T1000 (cell line): Measurements from ENCODE around the gene PRSS33.

Experiments
- DNase-seq: peaks from one replicate; lab custom pipeline; 2025; ENCODE audit warnings: mixed read lengths; lab: John Stamatoyannopoulos, UW

Gene PRSS33

DNA sequence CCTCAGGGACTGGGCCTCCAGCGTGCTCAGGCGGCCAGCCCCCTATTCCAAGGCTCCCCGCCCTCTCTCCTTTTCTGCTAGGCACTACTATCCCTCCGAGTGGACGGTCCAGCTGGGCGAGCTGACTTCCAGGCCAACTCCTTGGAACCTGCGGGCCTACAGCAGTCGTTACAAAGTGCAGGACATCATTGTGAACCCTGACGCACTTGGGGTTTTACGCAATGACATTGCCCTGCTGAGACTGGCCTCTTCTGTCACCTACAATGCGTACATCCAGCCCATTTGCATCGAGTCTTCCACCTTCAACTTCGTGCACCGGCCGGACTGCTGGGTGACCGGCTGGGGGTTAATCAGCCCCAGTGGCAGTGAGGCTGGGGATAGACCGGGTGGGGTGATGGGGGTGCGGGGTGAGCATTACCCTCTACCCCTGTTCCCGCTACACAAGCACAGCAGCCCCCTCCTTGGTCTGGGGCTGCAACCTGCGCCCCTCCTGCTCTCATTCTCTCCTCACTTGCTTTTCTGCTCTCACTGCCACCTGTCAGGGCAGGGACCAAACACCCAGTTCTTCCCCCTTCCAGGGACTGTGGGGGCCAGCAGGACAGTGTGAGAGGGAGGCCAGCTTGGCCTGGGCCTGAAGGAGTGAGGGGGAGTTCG is 12.0 kb upstream of the PRSS33 start:
- DNase-seq = no peak

DNA sequence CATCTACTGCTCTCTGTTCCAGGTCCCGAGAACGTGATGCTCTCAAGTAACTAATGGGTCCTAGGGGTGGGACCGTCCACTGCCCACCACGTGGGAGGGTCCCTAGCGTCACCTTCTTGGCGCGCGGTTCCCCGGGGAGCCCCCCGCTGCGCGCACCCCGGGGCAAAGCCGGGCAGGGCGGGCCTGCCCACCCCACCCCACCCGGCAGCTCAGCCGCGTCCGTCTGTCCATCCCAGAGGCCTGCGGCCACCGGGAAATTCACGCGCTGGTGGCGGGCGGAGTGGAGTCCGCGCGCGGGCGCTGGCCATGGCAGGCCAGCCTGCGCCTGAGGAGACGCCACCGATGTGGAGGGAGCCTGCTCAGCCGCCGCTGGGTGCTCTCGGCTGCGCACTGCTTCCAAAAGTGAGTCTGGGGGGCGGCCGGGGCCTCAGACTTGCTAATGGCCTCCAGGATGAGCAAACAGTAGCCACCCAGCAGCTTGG is 11.4 kb upstream of the PRSS33 start:
- DNase-seq = no peak

DNA sequence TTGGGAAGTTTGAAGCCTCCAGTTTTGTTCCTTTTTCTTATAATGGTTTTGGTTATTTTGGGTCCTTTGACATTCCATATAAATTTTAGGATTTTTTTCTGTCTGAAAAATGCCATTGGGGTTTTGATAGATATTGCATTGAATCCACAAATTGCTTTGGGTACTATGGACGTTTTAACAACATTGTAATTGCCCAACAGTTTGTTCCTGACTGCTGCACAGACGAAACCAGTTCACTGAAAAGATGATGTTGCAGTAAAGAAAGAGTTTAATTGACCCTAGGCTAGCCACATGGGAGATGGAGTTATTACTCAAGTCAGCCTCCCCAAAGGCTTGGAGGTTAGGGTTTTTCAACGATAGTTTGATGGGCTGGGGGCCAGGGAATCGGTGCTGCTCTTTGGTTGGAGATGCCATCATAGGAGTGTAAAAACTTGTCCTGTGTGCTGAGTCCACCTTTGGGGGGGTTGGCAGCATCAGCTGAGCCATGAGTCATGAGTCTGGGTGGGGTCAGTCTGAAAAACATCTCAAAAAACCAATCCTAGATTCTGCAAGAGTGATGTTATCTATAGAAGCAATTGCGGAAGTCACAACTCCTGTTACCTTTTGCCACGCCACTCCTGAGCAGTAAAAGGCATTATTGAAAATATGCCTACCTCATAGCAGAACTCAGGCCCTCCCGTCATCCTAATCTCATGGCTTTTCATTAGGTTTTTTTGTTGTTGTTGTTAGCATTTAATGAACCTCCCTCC is 8.2 kb upstream of the PRSS33 start:
- DNase-seq = no peak

DNA sequence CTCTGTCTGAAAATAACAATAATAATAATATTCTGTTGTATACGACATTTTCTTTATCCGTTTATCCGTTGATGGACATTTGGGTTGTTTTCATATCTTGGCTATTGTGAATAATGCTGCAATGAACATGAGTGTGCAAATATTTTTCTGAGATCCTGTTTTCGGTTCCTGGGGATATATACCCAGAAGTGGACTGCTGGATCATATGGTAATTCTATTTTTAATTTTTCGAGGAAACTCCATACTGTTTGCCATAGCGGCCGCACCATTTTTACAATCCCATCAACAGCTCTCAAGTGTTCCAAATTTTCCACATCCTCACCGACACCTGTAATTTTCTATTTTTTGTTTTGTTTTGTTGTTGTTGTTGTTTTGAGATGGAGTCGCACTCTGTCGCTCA is 5.6 kb upstream of the PRSS33 start:
- no peak for DNase-seq

DNA sequence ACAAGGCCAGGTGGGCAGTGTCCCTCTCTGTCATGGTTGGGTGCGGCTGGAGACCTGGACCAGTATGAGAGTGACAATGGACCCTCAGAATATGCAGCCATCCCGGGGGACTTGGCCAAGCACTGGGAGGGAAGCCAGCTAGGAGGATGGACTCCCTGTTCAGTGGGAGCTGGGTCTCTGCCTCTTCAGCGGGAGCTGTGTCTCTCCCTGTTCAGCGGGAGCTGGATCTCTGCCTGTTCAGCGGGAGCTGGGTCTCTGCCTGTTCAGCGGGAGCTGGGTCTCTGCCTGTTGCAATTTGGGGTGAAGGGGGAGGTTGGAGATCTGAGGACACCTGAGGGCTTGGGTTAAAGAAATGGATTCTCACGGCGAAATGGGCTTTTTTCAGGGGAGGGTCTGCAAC is 3.8 kb upstream of the PRSS33 start:
- no peak for DNase-seq

DNA sequence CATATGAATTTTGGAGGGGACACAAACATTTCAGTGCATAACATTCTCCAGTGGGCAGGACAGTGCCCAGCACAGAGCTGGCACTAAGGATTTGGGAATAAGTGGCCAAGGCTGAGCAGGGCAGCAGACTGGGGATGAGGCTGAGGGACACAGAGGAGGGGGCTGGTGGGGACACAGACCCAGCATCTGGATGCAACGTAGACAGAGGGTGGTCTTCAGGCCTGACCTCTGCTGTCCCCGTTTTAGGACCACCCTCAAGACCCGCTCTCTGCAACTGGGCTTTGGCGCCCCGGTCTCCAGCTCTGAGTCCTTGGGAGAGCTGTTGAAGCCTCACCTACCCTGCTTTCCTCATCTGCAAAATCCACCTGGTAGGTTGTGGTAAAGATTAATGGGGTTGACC is 3.3 kb upstream of the PRSS33 start:
- DNase-seq = no peak

DNA sequence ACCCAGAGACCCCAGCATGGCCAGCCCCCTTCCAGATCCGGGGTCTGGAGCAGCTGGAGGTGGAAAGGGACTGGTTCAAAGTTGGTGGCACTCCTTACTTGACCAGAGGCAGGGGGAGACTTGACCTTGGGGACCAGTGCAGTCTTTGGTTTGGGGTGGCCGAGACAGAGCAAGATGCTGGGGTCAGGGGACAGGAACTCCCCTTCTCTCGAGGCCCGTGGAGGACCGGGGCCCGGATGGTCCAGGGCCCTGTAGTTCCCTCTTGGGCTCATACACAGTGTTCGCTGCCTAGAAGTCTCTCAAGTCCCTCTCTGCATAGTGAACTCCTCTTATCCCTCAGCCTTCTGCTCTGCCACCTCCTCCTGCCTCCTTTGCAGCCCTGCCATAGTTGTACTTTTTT is 601 bp upstream of the PRSS33 start:
- no peak for DNase-seq

DNA sequence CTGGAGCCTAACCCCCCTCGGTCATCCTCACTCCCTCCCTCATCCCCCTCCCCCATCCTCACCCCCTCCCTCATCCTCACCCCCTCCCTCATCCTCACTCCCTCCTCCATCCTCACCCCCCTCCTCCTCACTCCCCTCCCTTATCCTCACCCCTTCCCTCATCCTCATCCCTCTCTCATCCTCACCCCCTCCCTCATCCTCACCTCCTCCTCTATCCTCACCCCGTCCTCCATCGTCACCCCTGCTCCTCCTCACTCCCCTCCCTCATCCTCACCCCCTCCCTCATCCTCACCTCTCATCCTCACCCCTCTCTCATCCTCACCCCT is 571 bp downstream of the PRSS33 start:
- DNase-seq = no peak

DNA sequence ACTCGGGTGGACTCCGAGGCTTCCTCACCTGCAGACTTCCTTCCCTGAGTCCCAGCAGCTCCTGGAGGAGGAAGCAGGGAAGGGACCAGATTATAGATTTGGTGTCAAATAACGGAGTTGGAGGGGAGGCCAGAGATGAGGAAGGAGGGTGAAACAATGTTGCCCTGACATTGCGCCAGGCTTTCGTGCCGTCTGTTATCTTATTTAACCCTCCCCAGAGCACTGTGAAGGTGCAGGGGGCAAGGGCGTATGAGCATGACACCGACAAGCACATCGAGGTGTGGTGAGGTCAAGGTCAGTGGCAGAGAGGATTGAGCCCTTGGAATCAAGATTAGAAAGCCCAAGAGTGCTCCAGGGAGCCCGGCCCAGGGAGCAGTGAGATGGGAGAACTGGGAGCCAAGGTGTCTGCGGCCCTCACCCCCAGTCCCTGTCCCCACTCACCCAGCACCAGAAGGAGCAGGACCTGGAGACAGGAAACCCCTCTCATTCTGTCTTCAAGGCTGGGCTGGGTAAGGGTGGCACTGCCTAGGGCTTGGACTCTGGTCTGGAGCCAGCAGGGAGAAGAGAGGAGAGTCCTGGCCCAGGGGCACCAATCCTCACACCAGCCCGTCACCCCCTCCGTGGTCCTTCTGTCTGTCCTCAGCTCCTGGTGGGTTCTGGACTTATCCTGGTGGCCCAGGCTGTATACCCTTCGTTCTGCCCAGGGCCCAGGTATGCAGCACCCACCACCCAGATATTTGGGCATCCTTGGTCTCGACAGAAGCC is 1.1 kb downstream of the PRSS33 start:
- no peak for DNase-seq

DNA sequence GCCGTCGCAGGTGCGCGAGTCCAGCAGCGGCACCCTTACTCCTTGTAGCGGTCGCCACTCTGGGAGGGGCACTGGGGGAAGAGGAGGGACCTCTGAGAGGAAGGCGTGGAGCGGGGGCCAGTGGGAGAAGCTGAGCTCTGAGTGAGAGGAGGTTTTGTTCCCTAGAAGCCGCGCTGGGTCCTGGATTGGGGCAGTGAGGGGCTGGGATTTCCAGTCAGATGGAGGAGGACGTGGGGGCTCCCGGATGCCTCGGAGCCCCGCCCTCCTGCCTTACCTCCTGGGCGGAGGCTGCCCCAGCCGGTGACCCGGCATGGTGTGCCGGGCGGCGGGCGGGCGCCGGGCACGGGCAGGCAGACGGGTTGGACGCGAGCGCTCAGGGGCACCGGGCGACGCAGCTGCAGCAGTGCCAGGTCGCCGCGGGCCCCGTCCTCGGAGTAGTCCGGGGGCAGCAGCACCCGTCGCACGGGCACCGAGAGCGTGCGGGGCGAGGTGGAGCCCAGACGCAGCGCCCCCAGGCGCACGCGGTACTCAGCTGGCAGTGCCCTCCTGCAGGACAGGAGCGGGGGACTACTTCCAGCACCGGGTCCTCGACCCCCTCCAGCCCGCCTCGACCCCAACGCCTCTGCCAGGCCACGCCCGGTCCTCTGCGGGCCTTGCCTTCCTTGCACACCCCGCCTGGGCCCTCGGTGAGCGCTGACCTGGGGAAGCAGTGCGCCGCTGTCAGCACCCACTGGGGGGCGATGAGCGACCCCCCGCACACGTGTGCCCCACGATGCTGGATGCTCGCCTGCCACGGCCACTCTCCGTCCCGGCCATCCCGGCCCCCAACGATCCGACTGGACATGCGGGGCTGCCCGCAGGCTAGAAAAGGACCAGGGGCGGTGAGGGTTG is 2.0 kb downstream of the PRSS33 start:
- DNase-seq = no peak

DNA sequence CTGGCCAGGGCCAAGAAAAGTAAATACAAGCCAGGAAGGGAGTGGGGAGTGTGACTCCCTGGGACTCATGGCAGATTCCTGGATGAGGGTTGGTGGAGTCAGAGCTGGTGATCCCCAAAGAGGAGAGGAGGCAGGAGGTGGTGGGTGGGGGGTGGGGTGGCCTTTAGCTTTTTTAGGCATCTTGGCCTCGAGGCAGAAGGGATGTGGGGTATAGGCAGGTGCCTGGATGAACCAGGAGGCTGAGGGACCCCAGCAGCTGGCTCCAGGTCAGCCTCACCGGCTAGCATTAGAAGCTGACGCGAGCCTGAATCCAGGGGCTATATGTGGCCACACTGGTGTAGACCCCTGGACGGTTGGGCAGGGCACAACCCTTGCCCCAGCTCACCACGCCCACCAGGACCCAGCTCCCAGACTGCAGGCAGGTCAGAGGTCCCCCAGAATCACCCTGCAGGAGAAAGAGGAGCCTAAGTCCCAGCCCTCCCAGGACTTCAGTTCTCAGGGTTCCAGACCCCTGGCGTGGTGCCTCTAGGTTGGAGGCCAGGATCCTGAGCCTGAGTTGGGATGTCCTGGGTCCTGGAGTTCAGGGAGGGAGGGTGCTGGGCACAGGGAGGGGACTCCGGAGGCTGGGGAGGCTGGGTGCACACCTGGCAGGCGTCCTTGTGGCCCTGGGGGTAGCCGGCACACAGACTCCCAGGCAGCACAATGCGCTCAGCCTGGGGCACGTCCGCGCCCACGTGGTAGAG is 2.8 kb downstream of the PRSS33 start:
- no peak for DNase-seq

DNA sequence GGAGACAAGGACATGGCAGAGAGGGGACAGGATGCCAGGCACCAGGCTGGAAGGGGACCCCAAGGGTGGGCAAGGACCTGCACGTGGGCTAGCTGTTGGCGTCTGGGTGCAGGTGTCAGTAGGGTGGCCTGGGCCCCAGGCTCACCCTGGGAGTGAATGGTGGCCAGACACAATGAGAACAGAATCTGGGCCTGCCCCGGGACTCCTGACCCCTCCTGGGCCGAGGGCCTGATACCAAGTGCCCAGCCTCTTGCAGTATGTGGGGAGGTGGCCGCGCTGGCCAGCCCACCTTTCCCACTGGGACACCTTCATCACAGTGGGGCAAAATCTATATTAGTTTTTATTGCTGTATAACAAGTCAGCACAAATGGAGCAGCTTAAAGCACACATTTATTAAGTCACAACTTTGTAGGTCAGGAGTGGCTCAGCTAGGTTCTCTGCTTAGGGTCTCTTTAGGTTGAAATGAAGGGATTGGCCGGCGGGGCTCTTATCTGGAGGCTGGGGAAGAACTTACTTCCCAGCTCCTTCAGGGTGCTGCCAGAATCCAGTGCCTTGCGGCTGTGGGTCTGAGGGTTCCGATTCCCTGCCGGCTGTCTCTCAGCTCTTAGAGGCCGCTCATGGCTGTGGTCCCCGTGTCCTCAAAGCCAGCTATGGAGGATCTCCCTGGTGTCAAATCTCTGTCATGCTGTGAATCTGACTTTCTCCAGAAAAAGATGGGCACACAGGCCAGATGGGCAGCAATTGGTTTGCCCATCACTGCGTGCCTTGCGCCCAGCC is 3.6 kb downstream of the PRSS33 start:
- DNase-seq = no peak

DNA sequence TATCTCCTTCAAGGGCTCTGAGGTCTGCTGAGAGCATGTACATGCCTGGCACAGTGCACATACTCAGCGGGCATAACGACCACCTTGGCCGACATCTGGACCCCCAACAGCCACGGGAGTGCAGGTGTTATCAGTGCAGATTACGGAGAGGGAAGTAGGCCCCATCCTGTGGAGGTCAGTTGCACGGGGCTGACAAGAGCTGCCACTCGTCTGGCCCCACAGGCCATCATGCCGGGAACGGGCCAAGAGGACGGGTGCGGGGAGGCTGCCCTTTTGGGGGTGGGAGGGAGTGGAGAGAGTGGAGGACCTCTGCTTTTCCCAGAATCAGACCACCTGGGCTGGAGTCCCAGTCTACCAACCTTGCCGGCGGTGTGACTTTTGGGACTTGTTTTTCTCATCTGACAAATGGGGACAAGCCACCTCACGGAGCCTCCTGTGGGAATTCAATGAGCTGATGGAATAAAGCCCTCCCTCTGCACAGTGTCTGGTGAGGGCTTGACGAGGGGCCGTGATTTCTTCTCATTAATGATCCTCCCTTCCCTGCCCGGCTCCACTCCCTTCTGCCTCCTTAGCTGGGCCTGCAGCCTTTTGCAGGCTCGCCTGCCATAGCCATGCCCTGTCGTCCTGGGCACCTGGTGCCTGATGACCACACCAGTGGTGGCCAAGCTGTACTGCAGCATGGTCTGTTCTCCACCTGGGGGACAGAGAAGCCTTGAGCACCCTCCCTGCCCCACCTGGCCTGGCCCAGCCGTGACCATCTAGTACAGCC is 4.6 kb downstream of the PRSS33 start:
- no peak for DNase-seq

DNA sequence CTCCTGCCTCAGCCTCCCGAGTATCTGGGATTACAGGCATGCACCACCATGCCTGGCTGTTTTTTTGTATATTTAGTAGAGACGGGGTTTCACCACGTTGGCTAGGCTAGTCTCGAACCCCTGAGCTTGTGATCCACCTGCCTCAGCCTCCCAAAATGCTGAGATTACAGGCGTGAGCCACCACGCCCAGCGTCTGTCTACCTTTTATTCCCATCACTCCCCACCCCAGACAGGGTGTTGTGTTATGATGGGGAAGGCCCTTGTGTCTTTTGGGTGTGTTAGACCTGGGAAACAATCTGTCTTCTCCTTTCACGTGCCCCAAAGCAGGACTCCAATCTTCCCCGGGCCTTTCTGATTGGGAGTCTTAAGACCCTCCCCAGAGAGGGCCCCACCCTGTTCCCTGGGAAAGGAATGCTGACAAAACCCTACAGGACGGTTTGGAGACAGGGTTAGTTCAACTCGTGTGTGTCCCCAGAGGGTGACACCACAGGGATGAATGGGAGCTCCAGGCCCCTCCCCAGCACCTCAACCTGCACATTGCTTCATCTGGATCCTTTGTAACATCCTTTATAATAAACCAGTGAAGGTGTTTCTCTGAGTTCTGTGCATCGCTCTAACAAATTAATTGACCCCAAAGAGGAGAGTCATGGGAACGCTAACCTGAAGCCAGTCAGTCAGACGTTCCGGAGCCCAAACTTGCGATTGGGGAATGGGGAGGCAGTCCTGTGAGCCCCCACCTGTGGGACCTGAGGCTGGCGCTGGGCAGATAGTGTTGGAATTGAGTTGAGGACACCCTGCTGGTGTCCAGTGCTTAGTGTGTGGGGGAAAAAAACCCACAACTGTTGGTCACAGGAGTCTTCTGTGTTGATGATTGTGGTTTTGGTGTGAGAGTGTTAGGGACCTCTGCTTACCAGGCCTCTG is 7.1 kb downstream of the PRSS33 start:
- no peak for DNase-seq

DNA sequence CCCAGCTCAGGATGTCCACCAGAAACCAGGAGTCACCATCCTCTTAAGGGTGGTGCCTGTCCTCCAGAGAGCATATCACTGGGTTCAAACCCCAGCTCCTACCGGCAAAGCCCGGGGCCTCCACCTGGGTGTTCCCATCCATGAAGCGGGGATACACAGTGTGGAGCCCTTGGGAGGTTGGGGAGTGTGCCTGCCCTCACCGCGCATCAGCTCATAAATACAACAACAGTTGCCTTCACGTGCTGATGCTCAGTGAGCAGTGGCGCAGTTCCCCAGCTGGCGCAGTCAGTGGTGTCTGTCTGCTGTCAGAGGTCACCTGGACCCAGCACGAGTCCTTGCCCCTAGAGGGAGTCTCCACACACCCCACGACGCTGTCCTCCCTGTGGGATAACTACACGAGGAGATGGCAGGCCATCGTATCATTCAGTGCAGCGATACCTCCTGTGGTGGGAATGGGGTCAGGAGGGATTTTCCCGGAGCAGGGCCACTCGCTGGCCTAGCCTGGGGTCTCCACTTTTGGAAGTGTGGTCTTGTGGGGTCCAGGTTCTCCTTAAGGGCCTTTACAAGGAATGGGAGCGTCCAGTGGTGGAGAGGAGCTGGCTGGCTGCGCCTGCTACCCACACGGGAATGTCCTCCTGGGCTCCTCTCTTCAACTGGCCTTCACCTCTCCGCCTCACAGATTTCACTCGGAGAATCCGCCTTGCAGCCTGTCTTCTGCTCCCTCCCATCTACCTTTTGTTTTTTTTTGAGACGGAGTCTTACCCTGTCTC is 8.0 kb downstream of the PRSS33 start:
- DNase-seq = no peak

DNA sequence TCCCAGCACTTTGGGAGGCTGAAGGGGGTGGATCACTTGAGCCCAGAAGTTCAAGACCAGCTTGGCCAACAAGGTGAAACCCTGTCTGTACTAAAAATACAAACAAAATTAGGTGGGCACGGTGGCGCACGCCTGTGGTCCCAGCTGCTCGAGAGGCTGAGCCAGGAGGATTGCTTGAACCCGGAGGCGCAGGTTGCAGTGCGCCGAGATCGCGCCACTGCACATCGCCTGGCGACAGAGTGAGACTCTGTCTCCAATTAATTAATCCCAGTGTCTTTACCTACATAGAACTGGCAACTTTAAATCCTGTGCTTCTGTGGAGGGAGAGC is 8.8 kb downstream of the PRSS33 start:
- no peak for DNase-seq

DNA sequence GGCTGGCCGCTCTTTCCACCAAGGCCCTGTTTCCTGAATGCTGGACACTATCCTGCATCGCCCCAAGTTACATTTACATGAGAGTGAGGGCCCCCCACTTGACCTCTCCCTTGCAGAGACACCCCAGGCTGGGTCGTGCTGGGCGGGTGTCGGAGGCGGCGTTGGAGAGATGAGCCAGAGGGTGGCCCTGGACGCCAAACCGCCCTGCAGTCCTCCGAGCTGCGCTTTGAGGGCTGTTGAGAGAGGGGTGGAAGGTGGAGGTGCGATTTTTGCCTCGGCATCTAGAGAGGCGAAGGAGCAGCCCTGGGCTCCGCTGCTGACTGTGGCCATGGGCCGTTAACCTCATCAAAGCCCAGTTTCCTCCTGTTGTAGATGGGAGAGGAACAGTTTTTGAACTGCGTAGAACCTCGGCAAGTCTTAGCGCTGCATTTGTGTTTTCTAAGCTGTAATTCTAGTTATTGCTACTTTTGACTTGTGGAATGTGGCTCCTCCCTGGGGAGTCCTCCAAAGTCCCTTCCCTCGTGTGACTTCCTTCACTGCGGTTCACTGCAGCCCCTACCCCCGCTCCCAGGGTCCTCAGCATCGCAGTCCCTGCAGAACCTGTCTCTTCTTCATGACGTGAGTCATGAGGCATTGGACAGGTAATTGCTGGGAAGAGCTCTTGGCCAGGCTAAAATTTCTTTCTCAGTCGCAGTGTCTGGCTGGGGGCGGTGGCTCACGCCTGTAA is 9.3 kb downstream of the PRSS33 start:
- no peak for DNase-seq
